Panc1 (cell line): Measurements from ENCODE around the gene OSBPL9. TPM values are rescaled to one million over a fixed set of nuclear protein-coding genes. Genes with fewer than 3 reads are reported as not detected.

Experiments used
- ATAC-seq: fragments of 200-7000 bp; cut with Tn5 transposase; 2 replicates; pipeline ENCODE4 v1.9.1; 2020; ENCODE audit warnings: mild to moderate bottlenecking, moderate library complexity
- BruUV-seq: library from RNA; stranded (reverse); fragments of 400-500 nt; replicated peaks from 2 replicates; lab custom pipeline; 2021; lab: Mats Ljungman, UMichigan
- CTCF ChIA-PET: fragments of 300-600 bp; sonication (Branson Sonifier 250); formaldehyde crosslinking; loops from one replicate; lab custom pipeline; 2022; ENCODE audit warnings: antibody characterized with exemption; lab: Charles Lee
- POLR2A ChIA-PET: fragments of 300-600 bp; sonication (Branson Sonifier 250); formaldehyde crosslinking; loops from one replicate; lab custom pipeline; 2022; ENCODE audit warnings: antibody characterized with exemption; lab: Charles Lee
- DNase-seq: peaks from one replicate; pipeline ENCODE4 v3.0.0-alpha.2; 2010; ENCODE audit warnings: low read depth, low spot score
- H3K27ac ChIP-seq: 2 replicates; pipeline ENCODE4 v1.5.1; 2011; ENCODE audit warnings: mild to moderate bottlenecking, low read length, inconsistent platforms
- H3K27me3 ChIP-seq: fragments of 200-500 bp; sonication (Bioruptor generic); 2 replicates; pipeline ENCODE4 v1.6.0; 2014; ENCODE audit warnings: low read length, inconsistent platforms; ENCODE audit not compliant: control insufficient read depth, insufficient read depth
- H3K36me3 ChIP-seq: fragments of 200-500 bp; sonication (Bioruptor generic); 2 replicates; pipeline ENCODE4 v1.5.1; 2014; ENCODE audit warnings: inconsistent platforms, mild to moderate bottlenecking, low read length, moderate library complexity; ENCODE audit not compliant: control insufficient read depth, insufficient read depth
- H3K4me1 ChIP-seq: 2 replicates; pipeline ENCODE4 v1.5.1; 2011; ENCODE audit warnings: inconsistent platforms, mild to moderate bottlenecking, low read length, moderate library complexity; ENCODE audit not compliant: control insufficient read depth, insufficient read depth
- H3K4me3 ChIP-seq, 2 experiments: 2 replicates each; pipeline ENCODE4 v1.5.1; 2011 to 2012; ENCODE audit warnings: low read depth in 2 of 2, low read length in 2 of 2, mild to moderate bottlenecking in 2 of 2, inconsistent platforms in 1 of 2, moderate library complexity in 1 of 2
- H3K9me3 ChIP-seq: fragments of 200-500 bp; sonication (Bioruptor generic); 2 replicates; pipeline ENCODE4 v1.5.1; 2014; ENCODE audit warnings: low read depth, mild to moderate bottlenecking, inconsistent platforms, low read length, moderate library complexity; ENCODE audit not compliant: control insufficient read depth, insufficient read depth
- CTCF ChIP-seq: fragments of 450-650 bp; IDR thresholded peaks from 2 replicates; pipeline ENCODE4 v1.5.1; 2017; ENCODE audit warnings: mild to moderate bottlenecking
- POLR2AphosphoS5 ChIP-seq: IDR thresholded peaks from 2 replicates; pipeline ENCODE4 v1.6.1; 2012; ENCODE audit warnings: mild to moderate bottlenecking, low read depth, low read length, moderate library complexity
- REST ChIP-seq, 2 experiments: IDR thresholded peaks; 2 replicates each; pipeline ENCODE4 v1.6.1; 2011 to 2012; ENCODE audit warnings: low read depth in 2 of 2, control low read depth in 1 of 2, low read length in 1 of 2, mild to moderate bottlenecking in 1 of 2, moderate library complexity in 1 of 2; ENCODE audit not compliant: insufficient read depth in 1 of 2
- SIN3A ChIP-seq: IDR thresholded peaks from 2 replicates; pipeline ENCODE4 v1.6.1; 2012; ENCODE audit warnings: low read depth, mild to moderate bottlenecking, low read length, moderate library complexity, borderline replicate concordance; ENCODE audit not compliant: insufficient read depth
- TCF7L2 ChIP-seq: IDR thresholded peaks from 2 replicates; pipeline ENCODE4 v1.6.1; 2011; ENCODE audit warnings: mild to moderate bottlenecking, low read depth, low read length, inconsistent platforms
- in situ Hi-C: cut with HindIII; loops from 2 replicates; pipeline ENCODE4 v1.10.0; 2016; ENCODE audit warnings: low sequenced_read_pairs, low pct_unique_long_range_greater_than_20kb
- intact Hi-C: fragments of 100-400 bp; cut with micrococcal nuclease; formaldehyde crosslinking; loops from one replicate; pipeline ENCODE4 v1.10.0; 2022; ENCODE audit not compliant: unreplicated experiment
- total RNA-seq: library from RNA; stranded (reverse); gene quantifications from one replicate; pipeline ENCODE4 v1.2.1, GENCODE V29; 2021; ENCODE audit not compliant: unreplicated experiment

The OSBPL9 gene
- total RNA-seq, 1 experiment from 2014 or later: 85.5 TPM

- no peaks in the 10 kb centered on the region for H3K9me3 ChIP-seq
- CTCF ChIA-PET: no interaction called here
- ATAC-seq: no peak
Measured at GRCh38 chr1:51691920-51692319, 75.0 kb downstream of the OSBPL9 start.

GRCh38 chr1:51693419-51694155 is 76.7 kb downstream of the OSBPL9 start:
- Histone ChIP-seq H3K27me3 (no peaks in the 10 kb centered on the region), H3K9me3 (peaks cover under 1% of the 10 kb centered on the region; the same call in 1 of the 2 replicates), H3K36me3 (no peaks in the 10 kb centered on the region), H3K27ac (peak overlapping the region; percentile 35), H3K4me1 (peaks cover 24% of the 10 kb centered on the region), H3K4me3 (no peak overlapping the region)
- TF ChIP-seq SIN3A (no peak), REST (IDR thresholded peaks at IDR 0.05; ENCODE audit: insufficient read depth in 1 of 2, low read depth in 2 of 2, low read length in 1 of 2) (no peak)
- in situ Hi-C loops (no loop called here), intact Hi-C loops (no loop called here)
- BruUV-seq: no TSS peak
- CTCF ChIA-PET: no interaction called here
- POLR2A ChIA-PET: interaction anchor here (0.6 kb wide), 1 partner anchor 66 kb away, joined by 4 read pairs; no protein-coding TSS in a partner anchor
- ATAC-seq (no peak), DNase-seq (no peak)

More at GRCh38 chr1:51691920-51692319, 75.0 kb downstream of the OSBPL9 start:
- intact Hi-C loops: no loop called here
- Histone ChIP-seq H3K36me3 (no peaks in the 10 kb centered on the region), H3K27ac (no peak overlapping the region), H3K4me1 (peaks cover 24% of the 10 kb centered on the region), H3K4me3 (no peak overlapping the region), H3K27me3 (no peaks in the 10 kb centered on the region)
- in situ Hi-C loops: no loop called here
- BruUV-seq: no TSS peak
- POLR2A ChIA-PET: no interaction called here
- no peak for DNase-seq
- TF ChIP-seq SIN3A (no peak), CTCF (no peak), TCF7L2 (no peak), POLR2AphosphoS5 (no peak), REST (IDR thresholded peaks at IDR 0.05; ENCODE audit: insufficient read depth in 1 of 2, low read depth in 2 of 2, low read length in 1 of 2) (no peak)
